IMR-90 (cell line): ENCODE results near the gene FNDC11. TPM values are rescaled to one million over a fixed set of nuclear protein-coding genes. Genes with fewer than 3 reads are reported as not detected.

ENCODE experiments used
- ATAC-seq: fragments of 200-7000 bp; cut with Tn5 transposase; 2 replicates; pipeline ENCODE4 v1.9.1; 2020; ENCODE audit warnings: low read depth, mild to moderate bottlenecking, moderate library complexity
- BruUV-seq: library from RNA; stranded (reverse); fragments of 400-500 nt; replicated peaks from 2 replicates; lab custom pipeline; 2021; lab: Mats Ljungman, UMichigan
- CTCF ChIA-PET: fragments of 300-600 bp; formaldehyde crosslinking; extraction: SDS; loops from one replicate; lab custom pipeline; 2021; ENCODE audit warnings: antibody characterized with exemption; lab: Yijun Ruan, JAX
- POLR2A ChIA-PET: fragments of 300-600 bp; sonication (Branson Sonifier 250); formaldehyde crosslinking; loops from one replicate; lab custom pipeline; 2022; ENCODE audit warnings: antibody characterized with exemption; ENCODE audit not compliant: unreplicated experiment; lab: Charles Lee
- DNase-seq: peaks from one replicate; pipeline ENCODE4 v3.0.0; 2013
- H2AFZ ChIP-seq: replicated peaks from 2 replicates; pipeline ENCODE3; 2013; ENCODE audit warnings: low read length, mild to moderate bottlenecking; ENCODE audit not compliant: poor library complexity
- H2AK5ac ChIP-seq: 2 replicates; pipeline ENCODE4 v1.6.1; 2013; ENCODE audit warnings: low read depth, low read length, inconsistent platforms
- H2AK9ac ChIP-seq: replicated peaks from 2 replicates; pipeline ENCODE3; 2013; ENCODE audit warnings: mild to moderate bottlenecking, low read depth, low read length, moderate library complexity; ENCODE audit not compliant: poor library complexity
- H2BK120ac ChIP-seq: 2 replicates; pipeline ENCODE4 v1.6.1; 2013; ENCODE audit warnings: low read depth, low read length, inconsistent platforms
- H2BK15ac ChIP-seq: 3 replicates; pipeline ENCODE4 v1.6.1; 2013; ENCODE audit warnings: low read depth, low read length, inconsistent platforms
- H2BK20ac ChIP-seq: 2 replicates; pipeline ENCODE4 v1.6.1; 2013; ENCODE audit warnings: low read depth, mild to moderate bottlenecking, inconsistent platforms, low read length, moderate library complexity
- H2BK5ac ChIP-seq: 2 replicates; pipeline ENCODE4 v1.6.1; 2013; ENCODE audit warnings: mild to moderate bottlenecking, low read depth, low read length, inconsistent platforms; ENCODE audit not compliant: poor library complexity, severe bottlenecking
- H3K14ac ChIP-seq: replicated peaks from 2 replicates; pipeline ENCODE4 v1.6.1; 2013; ENCODE audit warnings: low read depth, low read length, inconsistent platforms
- H3K18ac ChIP-seq: 2 replicates; pipeline ENCODE4 v1.6.1; 2013; ENCODE audit warnings: low read depth, low read length, control low read depth
- H3K23ac ChIP-seq: 2 replicates; pipeline ENCODE4 v1.6.1; 2013; ENCODE audit warnings: low read depth, low read length, inconsistent platforms
- H3K27ac ChIP-seq: 2 replicates; pipeline ENCODE4 v1.5.1; 2013; ENCODE audit warnings: mild to moderate bottlenecking, control low read depth, low read length; ENCODE audit not compliant: insufficient read depth
- H3K27me3 ChIP-seq: 2 replicates; pipeline ENCODE4 v1.6.1; 2013; ENCODE audit warnings: low read length; ENCODE audit not compliant: control insufficient read depth, insufficient read depth
- H3K36me3 ChIP-seq: 2 replicates; pipeline ENCODE4 v1.6.1; 2013; ENCODE audit warnings: low read length, mixed read lengths; ENCODE audit not compliant: control insufficient read depth, insufficient read depth
- H3K4ac ChIP-seq: 2 replicates; pipeline ENCODE4 v1.6.1; 2013; ENCODE audit warnings: low read depth, low read length, inconsistent platforms
- H3K4me1 ChIP-seq: 2 replicates; pipeline ENCODE4 v1.6.1; 2013; ENCODE audit warnings: low read length, mixed read lengths; ENCODE audit not compliant: control insufficient read depth, insufficient read depth
- H3K4me2 ChIP-seq: 2 replicates; pipeline ENCODE4 v1.6.1; 2013; ENCODE audit warnings: low read depth, mild to moderate bottlenecking, control low read depth, low read length, moderate library complexity
- H3K4me3 ChIP-seq: 2 replicates; pipeline ENCODE4 v1.5.1; 2013; ENCODE audit warnings: low read depth, mild to moderate bottlenecking, control low read depth, low read length, moderate library complexity; ENCODE audit not compliant: insufficient read depth
- H3K56ac ChIP-seq: 2 replicates; pipeline ENCODE4 v1.6.1; 2013; ENCODE audit warnings: low read length, inconsistent platforms; ENCODE audit not compliant: insufficient read depth; ENCODE audit errors: extremely low read depth
- H3K79me1 ChIP-seq, 2 experiments: 2 replicates each; pipeline ENCODE4 v1.6.1; 2013; ENCODE audit warnings: low read length in 2 of 2, inconsistent platforms in 1 of 2, low read depth in 1 of 2
- H3K9ac ChIP-seq: 2 replicates; pipeline ENCODE4 v1.6.1; 2013; ENCODE audit warnings: low read depth, low read length, control low read depth
- H3K9me1 ChIP-seq: 2 replicates; pipeline ENCODE4 v1.6.1; 2013; ENCODE audit warnings: low read length, inconsistent platforms; ENCODE audit not compliant: insufficient read depth
- H3K9me3 ChIP-seq: 2 replicates; pipeline ENCODE4 v1.6.1; 2013; ENCODE audit warnings: low read length; ENCODE audit not compliant: control insufficient read depth, insufficient read depth
- H4K20me1 ChIP-seq: 2 replicates; pipeline ENCODE4 v1.6.1; 2013; ENCODE audit warnings: low read length, inconsistent platforms; ENCODE audit not compliant: insufficient read depth
- H4K5ac ChIP-seq: 2 replicates; pipeline ENCODE4 v1.6.1; 2013; ENCODE audit warnings: mild to moderate bottlenecking, low read depth, low read length, control low read depth
- H4K8ac ChIP-seq, 2 experiments: 2 replicates each; pipeline ENCODE4 v1.6.1; 2013; ENCODE audit warnings: low read depth in 2 of 2, low read length in 2 of 2, control low read depth in 1 of 2, inconsistent platforms in 1 of 2
- H4K91ac ChIP-seq: 2 replicates; pipeline ENCODE4 v1.6.1; 2013; ENCODE audit warnings: low read depth, low read length, inconsistent platforms; ENCODE audit not compliant: insufficient read depth
- BHLHE40 ChIP-seq: fragments of 150-350 bp; IDR thresholded peaks from 2 replicates; pipeline ENCODE4 v1.6.1; 2016; ENCODE audit warnings: mild to moderate bottlenecking, low read depth, low read length
- CEBPB ChIP-seq: IDR thresholded peaks from 2 replicates; pipeline ENCODE4 v1.6.1; 2012; ENCODE audit warnings: low read depth, low read length, improper control_type of control experiment
- CHD1 ChIP-seq: IDR thresholded peaks from 2 replicates; pipeline ENCODE4 v1.6.1; 2012; ENCODE audit warnings: low read depth, low read length, improper control_type of control experiment
- FOS ChIP-seq: fragments of 150-350 bp; IDR thresholded peaks from 2 replicates; pipeline ENCODE4 v1.6.1; 2016; ENCODE audit warnings: low read depth, low read length
- MAFK ChIP-seq: IDR thresholded peaks from 2 replicates; pipeline ENCODE4 v1.6.1; 2012; ENCODE audit warnings: low read depth, low read length, improper control_type of control experiment
- MAZ ChIP-seq: IDR thresholded peaks from 2 replicates; pipeline ENCODE4 v1.6.1; 2012; ENCODE audit warnings: low read depth, mild to moderate bottlenecking, low read length, improper control_type of control experiment, moderate library complexity, borderline replicate concordance
- MXI1 ChIP-seq: IDR thresholded peaks from 2 replicates; pipeline ENCODE4 v1.6.1; 2012; ENCODE audit warnings: low read depth, mild to moderate bottlenecking, low read length, moderate library complexity, borderline replicate concordance
- NFE2L2 ChIP-seq: fragments of 150-350 bp; IDR thresholded peaks from 2 replicates; pipeline ENCODE4 v1.6.1; 2016; ENCODE audit warnings: low read depth, mild to moderate bottlenecking, low read length
- POLR2A ChIP-seq: IDR thresholded peaks from 2 replicates; pipeline ENCODE4 v1.6.1; 2012; ENCODE audit warnings: mild to moderate bottlenecking, low read depth, low read length
- RAD21 ChIP-seq: IDR thresholded peaks from 2 replicates; pipeline ENCODE4 v1.6.1; 2012; ENCODE audit warnings: low read length, improper control_type of control experiment
- RCOR1 ChIP-seq: IDR thresholded peaks from 2 replicates; pipeline ENCODE4 v1.6.1; 2012; ENCODE audit warnings: mild to moderate bottlenecking, low read length, improper control_type of control experiment; ENCODE audit not compliant: insufficient replicate concordance
- RFX5 ChIP-seq: IDR thresholded peaks from 2 replicates; pipeline ENCODE4 v1.8.0; 2012; ENCODE audit warnings: low read depth, mild to moderate bottlenecking, low read length, moderate library complexity
- SMC3 ChIP-seq: fragments of 150-350 bp; IDR thresholded peaks from 2 replicates; pipeline ENCODE4 v1.6.1; 2016; ENCODE audit warnings: low read depth, mild to moderate bottlenecking, antibody characterized with exemption, low read length, moderate library complexity
- WGBS, 2 experiments: methylation state at CpG; one replicate each; pipeline versions ENCODE4 v1.1.5 to v1.1.7; 2013; ENCODE audit warnings: missing lambda C conversion rate in 2 of 2; ENCODE audit not compliant: insufficient read length in 1 of 2; ENCODE audit errors: extremely low coverage in 2 of 2; 5-methylcytosine and 5-hydroxymethylcytosine counted together
- dilution Hi-C: fragments of 300-500 bp; cut with HindIII; formaldehyde crosslinking; loops from one replicate; pipeline ENCODE4 v1.14.3; 2018; ENCODE audit warnings: low sequenced_read_pairs; ENCODE audit not compliant: unreplicated experiment
- in situ Hi-C: fragments of 300-500 bp; cut with MboI; formaldehyde crosslinking; loops from 3 replicates; pipeline ENCODE4 v1.14.3; 2019; ENCODE audit warnings: low sequenced_read_pairs, inconsistent platforms, mixed read lengths
- intact Hi-C: fragments of 100-400 bp; cut with micrococcal nuclease; formaldehyde crosslinking; loops from 2 replicates; pipeline ENCODE4 v1.10.0; 2022
- polyA plus RNA-seq, 3 experiments: library from polyadenylated mRNA; depleted of rRNA; stranded (reverse); fragments of >200 nt; gene quantifications; 2 replicates each; pipeline ENCODE4 v1.2.3, GENCODE V29; 2012; ENCODE audit warnings: low replicate concordance in 1 of 3
- total RNA-seq: library from RNA; depleted of rRNA; stranded (reverse); fragments of >200 nt; gene quantifications from 2 replicates; pipeline ENCODE4 v1.2.3, GENCODE V29; 2012
- TF ChIP-seq, protein P1 (sequence below): conservative IDR thresholded peaks from 2 replicates; pipeline ENCODE4 v1.5.1; 2012; ENCODE audit warnings: mild to moderate bottlenecking, low read depth, low read length, improper control_type of control experiment
- TF ChIP-seq, protein P2 (sequence below): fragments of 150-350 bp; IDR thresholded peaks from 2 replicates; pipeline ENCODE4 v1.6.1; 2017; ENCODE audit warnings: mild to moderate bottlenecking, antibody characterized with exemption, low read length, low read depth
- TF ChIP-seq, protein P3 (sequence below): fragments of 150-350 bp; IDR thresholded peaks from 2 replicates; pipeline ENCODE4 v1.6.1; 2016; ENCODE audit warnings: low read depth, mild to moderate bottlenecking, low read length, moderate library complexity, borderline replicate concordance

The FNDC11 gene
- total and polyA plus RNA-seq, 2 of the 4 experiments (the other 2 are of a cell fraction), result 0.36 to 1.0 TPM

DNA sequence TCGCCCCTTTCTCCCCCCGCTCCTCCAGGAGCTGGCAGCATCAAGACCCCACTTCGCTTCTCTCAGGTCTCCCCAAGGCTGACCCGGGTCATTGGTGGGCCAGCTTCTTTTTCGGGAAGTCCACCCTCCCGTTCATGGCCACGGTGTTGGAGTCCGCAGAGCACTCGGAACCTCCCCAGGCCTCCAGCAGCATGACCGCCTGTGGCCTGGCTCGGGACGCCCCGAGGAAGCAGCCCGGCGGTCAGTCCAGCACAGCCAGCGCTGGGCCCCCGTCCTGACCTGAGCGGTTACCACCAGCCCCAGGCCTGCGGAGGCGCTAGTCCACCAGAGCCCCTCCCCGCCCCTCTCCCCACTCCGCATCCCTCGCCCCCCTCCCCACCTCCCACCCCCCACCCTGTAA is 32.4 kb upstream of the FNDC11 start:
- Histone ChIP-seq H3K4me1 (peaks cover 13% of the 10 kb centered on the region), H3K56ac (no peak overlapping the region), H3K23ac (peak overlapping the region; percentile 78; the same call in 1 of the 2 replicates), H4K8ac (peak overlapping the region in 1 of 2 experiments; percentile 37; a peak in 1 of 4 replicates), H3K14ac (peak overlapping the region; percentile 78; the same call in 1 of the 2 replicates), H2BK5ac (no peak overlapping the region), H3K27me3 (no peaks in the 10 kb centered on the region), H4K5ac (no peak overlapping the region), H3K9ac (peak overlapping the region; percentile 89), H3K9me3 (no peaks in the 10 kb centered on the region), H4K91ac (no peak overlapping the region), H3K9me1 (peaks cover 11% of the 10 kb centered on the region; the same call in 1 of the 2 replicates), H2AK5ac (peak overlapping the region; percentile 59), H3K4ac (peak overlapping the region; percentile 75; the same call in 1 of the 2 replicates), H3K18ac (no peak overlapping the region), H2BK20ac (no peak overlapping the region), H2BK120ac (no peak overlapping the region), H3K79me1 (peaks cover 19 to 38% of the 10 kb centered on the region in 2 experiments), H4K20me1 (peaks cover 29% of the 10 kb centered on the region), H3K36me3 (peaks cover 23% of the 10 kb centered on the region), H2AFZ (peak overlapping the region; percentile 89), H3K4me3 (peak overlapping the region; percentile 97), H3K4me2 (peak overlapping the region; percentile 80), H3K27ac (peak overlapping the region; percentile 90), H2AK9ac (peak overlapping the region; percentile 94), H2BK15ac (no peak overlapping the region)
- TF ChIP-seq POLR2A (no peak), MAZ (no peak), RFX5 (no peak), MXI1 (no peak), MAFK (no peak), NFE2L2 (no peak), RCOR1 (no peak), BHLHE40 (no peak), CHD1 (no peak), SMC3 (no peak), CEBPB (no peak), FOS (no peak), RAD21 (no peak)
- TF ChIP-seq, protein P1, sequence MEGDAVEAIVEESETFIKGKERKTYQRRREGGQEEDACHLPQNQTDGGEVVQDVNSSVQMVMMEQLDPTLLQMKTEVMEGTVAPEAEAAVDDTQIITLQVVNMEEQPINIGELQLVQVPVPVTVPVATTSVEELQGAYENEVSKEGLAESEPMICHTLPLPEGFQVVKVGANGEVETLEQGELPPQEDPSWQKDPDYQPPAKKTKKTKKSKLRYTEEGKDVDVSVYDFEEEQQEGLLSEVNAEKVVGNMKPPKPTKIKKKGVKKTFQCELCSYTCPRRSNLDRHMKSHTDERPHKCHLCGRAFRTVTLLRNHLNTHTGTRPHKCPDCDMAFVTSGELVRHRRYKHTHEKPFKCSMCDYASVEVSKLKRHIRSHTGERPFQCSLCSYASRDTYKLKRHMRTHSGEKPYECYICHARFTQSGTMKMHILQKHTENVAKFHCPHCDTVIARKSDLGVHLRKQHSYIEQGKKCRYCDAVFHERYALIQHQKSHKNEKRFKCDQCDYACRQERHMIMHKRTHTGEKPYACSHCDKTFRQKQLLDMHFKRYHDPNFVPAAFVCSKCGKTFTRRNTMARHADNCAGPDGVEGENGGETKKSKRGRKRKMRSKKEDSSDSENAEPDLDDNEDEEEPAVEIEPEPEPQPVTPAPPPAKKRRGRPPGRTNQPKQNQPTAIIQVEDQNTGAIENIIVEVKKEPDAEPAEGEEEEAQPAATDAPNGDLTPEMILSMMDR, result no peak
- TF ChIP-seq, protein P2, sequence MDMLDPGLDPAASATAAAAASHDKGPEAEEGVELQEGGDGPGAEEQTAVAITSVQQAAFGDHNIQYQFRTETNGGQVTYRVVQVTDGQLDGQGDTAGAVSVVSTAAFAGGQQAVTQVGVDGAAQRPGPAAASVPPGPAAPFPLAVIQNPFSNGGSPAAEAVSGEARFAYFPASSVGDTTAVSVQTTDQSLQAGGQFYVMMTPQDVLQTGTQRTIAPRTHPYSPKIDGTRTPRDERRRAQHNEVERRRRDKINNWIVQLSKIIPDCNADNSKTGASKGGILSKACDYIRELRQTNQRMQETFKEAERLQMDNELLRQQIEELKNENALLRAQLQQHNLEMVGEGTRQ, result no peak
- TF ChIP-seq, protein P3, sequence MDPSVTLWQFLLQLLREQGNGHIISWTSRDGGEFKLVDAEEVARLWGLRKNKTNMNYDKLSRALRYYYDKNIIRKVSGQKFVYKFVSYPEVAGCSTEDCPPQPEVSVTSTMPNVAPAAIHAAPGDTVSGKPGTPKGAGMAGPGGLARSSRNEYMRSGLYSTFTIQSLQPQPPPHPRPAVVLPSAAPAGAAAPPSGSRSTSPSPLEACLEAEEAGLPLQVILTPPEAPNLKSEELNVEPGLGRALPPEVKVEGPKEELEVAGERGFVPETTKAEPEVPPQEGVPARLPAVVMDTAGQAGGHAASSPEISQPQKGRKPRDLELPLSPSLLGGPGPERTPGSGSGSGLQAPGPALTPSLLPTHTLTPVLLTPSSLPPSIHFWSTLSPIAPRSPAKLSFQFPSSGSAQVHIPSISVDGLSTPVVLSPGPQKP, result no peak
- CTCF ChIA-PET, result interaction anchor here (1.0 to 1.7 kb wide), 3 partner anchors 16 to 26 kb away, joined by 4 read pairs; partner anchors contain the start of gene PTK6
- POLR2A ChIA-PET, result interaction anchor here (1.1 kb wide), 1 partner anchor 24 kb away, joined by 3 read pairs; no protein-coding TSS in a partner anchor
- ATAC-seq, result no peak
- no TSS peak for BruUV-seq
- 6% methylated on average over 3 of the region's 23 CpGs; no CpG with 5 or more reads in 1 of the 2 experiments for WGBS, 2 experiments
- intact Hi-C loops (no loop called here), dilution Hi-C loops (no loop called here), in situ Hi-C loops (no loop called here)
- no peak for DNase-seq
